NK-92 (cell line): ENCODE data around the gene PRKN.

Experiments
- DNase-seq: peaks from one replicate; lab custom pipeline; 2025; ENCODE audit not compliant: unreplicated experiment; lab: John Stamatoyannopoulos, UW

PRKN gene

GRCh38 chr6:161749576-161749975 lies 978.0 kb downstream of the PRKN start:
- DNase-seq, result no peak

GRCh38 chr6:161748535-161749416 lies 978.8 kb downstream of the PRKN start:
- no peak for DNase-seq

- DNase-seq, result no peak
Measured at GRCh38 chr6:161747506-161747905, 980.1 kb downstream of the PRKN start.

- DNase-seq, result no peak
Measured at GRCh38 chr6:161745594-161746141, 981.9 kb downstream of the PRKN start.

GRCh38 chr6:161745128-161745527 lies 982.4 kb downstream of the PRKN start:
- DNase-seq, result no peak

GRCh38 chr6:161744211-161745067 lies 983.1 kb downstream of the PRKN start:
- DNase-seq, result no peak

- no peak for DNase-seq
Measured at GRCh38 chr6:161743509-161744178, 983.9 kb downstream of the PRKN start.

GRCh38 chr6:161740486-161740885 lies 987.1 kb downstream of the PRKN start:
- no peak for DNase-seq

GRCh38 chr6:161736781-161737292 lies 990.7 kb downstream of the PRKN start:
- DNase-seq, result no peak

GRCh38 chr6:161736326-161736725 lies 991.2 kb downstream of the PRKN start:
- DNase-seq, result no peak

GRCh38 chr6:161732594-161732993 lies 995.0 kb downstream of the PRKN start:
- DNase-seq, result no peak

- no peak for DNase-seq
Measured at GRCh38 chr6:161727083-161727833, 1000.3 kb downstream of the PRKN start.

GRCh38 chr6:161722394-161722793 lies 1005.2 kb downstream of the PRKN start:
- no peak for DNase-seq

- DNase-seq, result no peak
Measured at GRCh38 chr6:161721511-161721910, 1006.1 kb downstream of the PRKN start.

- DNase-seq, result no peak
Measured at GRCh38 chr6:161716176-161716575, 1011.4 kb downstream of the PRKN start.

GRCh38 chr6:161711938-161712337 lies 1015.6 kb downstream of the PRKN start:
- DNase-seq, result no peak

- DNase-seq, result no peak
Measured at GRCh38 chr6:161711515-161711914, 1016.1 kb downstream of the PRKN start.

- no peak for DNase-seq
Measured at GRCh38 chr6:161710698-161711097, 1016.9 kb downstream of the PRKN start.

GRCh38 chr6:161701056-161701455 lies 1026.5 kb downstream of the PRKN start:
- no peak for DNase-seq

- DNase-seq, result no peak
Measured at GRCh38 chr6:161696801-161697200, 1030.8 kb downstream of the PRKN start.
